SU-DHL-6 (cell line): ENCODE measurements around the gene FAM117A.

ENCODE experiments used
- H2AFZ ChIP-seq: fragments of 200-600 bp; sonication (generic); 2 replicates; pipeline ENCODE4 v1.6.1; 2014; ENCODE audit warnings: low read depth, mild to moderate bottlenecking, moderate library complexity, mixed read lengths, antibody characterized with exemption, low read length; ENCODE audit not compliant: severe bottlenecking
- H3F3A ChIP-seq: fragments of 200-600 bp; shearing (Covaris generic); 2 replicates; pipeline ENCODE4 v1.6.0; 2016; ENCODE audit warnings: antibody characterized with exemption, mild to moderate bottlenecking; ENCODE audit not compliant: insufficient read depth
- H3K27ac ChIP-seq: fragments of 200-600 bp; sonication (generic); 2 replicates; pipeline ENCODE4 v1.5.1; 2016; ENCODE audit warnings: low read depth, mild to moderate bottlenecking, low read length, moderate library complexity, mixed read lengths
- H3K27me3 ChIP-seq: fragments of 200-600 bp; sonication (generic), shearing (Covaris generic); 2 replicates; pipeline ENCODE4 v1.6.0; 2014; ENCODE audit warnings: mild to moderate bottlenecking, low read length
- H3K36me3 ChIP-seq: fragments of 200-600 bp; sonication (generic); 2 replicates; pipeline ENCODE4 v1.6.1; 2014; ENCODE audit warnings: mild to moderate bottlenecking, low read length, mixed read lengths
- H3K4me2 ChIP-seq: fragments of 300-600, 200-600 bp; shearing (Covaris generic), sonication (generic); 2 replicates; pipeline ENCODE4 v1.6.0; 2014; ENCODE audit warnings: low read length, low read depth, mild to moderate bottlenecking; ENCODE audit not compliant: poor library complexity, severe bottlenecking
- H3K4me3 ChIP-seq: fragments of 200-600 bp; sonication (generic); 2 replicates; pipeline ENCODE4 v1.5.1; 2014; ENCODE audit warnings: antibody characterized with exemption, low read length, mild to moderate bottlenecking, mixed read lengths; ENCODE audit not compliant: insufficient read depth, poor library complexity, severe bottlenecking
- H3K79me2 ChIP-seq: fragments of 200-600 bp; sonication (generic); 2 replicates; pipeline ENCODE4 v1.6.1; 2014; ENCODE audit warnings: mild to moderate bottlenecking, low read length, moderate library complexity; ENCODE audit not compliant: insufficient read depth
- H3K9ac ChIP-seq: fragments of 200-600 bp; sonication (generic); 2 replicates; pipeline ENCODE4 v1.7.0; 2014; ENCODE audit warnings: mild to moderate bottlenecking, low read length
- H3K9me2 ChIP-seq: fragments of 200-600 bp; sonication (generic); replicated peaks from 2 replicates; pipeline ENCODE4 v1.6.1; 2014; ENCODE audit warnings: low read length; ENCODE audit not compliant: insufficient read depth
- H3K9me3 ChIP-seq: fragments of 200-600 bp; sonication (generic); 2 replicates; pipeline ENCODE4 v1.6.1; 2014; ENCODE audit warnings: low read length, mixed read lengths; ENCODE audit not compliant: insufficient read depth
- H4K20me1 ChIP-seq: fragments of 200-600 bp; sonication (generic); 2 replicates; pipeline ENCODE4 v1.6.1; 2014; ENCODE audit warnings: low read depth, mild to moderate bottlenecking, antibody characterized with exemption, low read length, moderate library complexity, mixed read lengths
- EZH2phosphoT487 ChIP-seq: fragments of 200-600 bp; sonication (generic), shearing (Covaris generic); conservative IDR thresholded peaks from 2 replicates; pipeline ENCODE4 v1.6.1; 2018; ENCODE audit warnings: mild to moderate bottlenecking, antibody characterized with exemption, low read length, moderate library complexity, mixed read lengths
- TF ChIP-seq, protein P1 (sequence below): fragments of 200-600 bp; sonication (generic); IDR thresholded peaks from one replicate; pipeline ENCODE4 v1.5.1; 2017; ENCODE audit warnings: antibody characterized with exemption, mild to moderate bottlenecking, low read length, moderate library complexity; ENCODE audit not compliant: insufficient read depth, poor library complexity, severe bottlenecking

Gene FAM117A

GRCh38 chr17:49670002-49670401, 93.9 kb downstream of the FAM117A start:
- peaks cover 85% of the 10 kb centered on the region for H3K79me2 ChIP-seq
- H3K9me3 ChIP-seq = no peaks in the 10 kb centered on the region
- H3K9ac ChIP-seq = no peak overlapping the region
- H3K27ac ChIP-seq = no peak overlapping the region
- H4K20me1 ChIP-seq = peaks cover 23% of the 10 kb centered on the region
- H3K4me2 ChIP-seq = no peak overlapping the region
- H2AFZ ChIP-seq = no peak overlapping the region
- no peak for TF ChIP-seq EZH2phosphoT487
- TF ChIP-seq, protein P1, sequence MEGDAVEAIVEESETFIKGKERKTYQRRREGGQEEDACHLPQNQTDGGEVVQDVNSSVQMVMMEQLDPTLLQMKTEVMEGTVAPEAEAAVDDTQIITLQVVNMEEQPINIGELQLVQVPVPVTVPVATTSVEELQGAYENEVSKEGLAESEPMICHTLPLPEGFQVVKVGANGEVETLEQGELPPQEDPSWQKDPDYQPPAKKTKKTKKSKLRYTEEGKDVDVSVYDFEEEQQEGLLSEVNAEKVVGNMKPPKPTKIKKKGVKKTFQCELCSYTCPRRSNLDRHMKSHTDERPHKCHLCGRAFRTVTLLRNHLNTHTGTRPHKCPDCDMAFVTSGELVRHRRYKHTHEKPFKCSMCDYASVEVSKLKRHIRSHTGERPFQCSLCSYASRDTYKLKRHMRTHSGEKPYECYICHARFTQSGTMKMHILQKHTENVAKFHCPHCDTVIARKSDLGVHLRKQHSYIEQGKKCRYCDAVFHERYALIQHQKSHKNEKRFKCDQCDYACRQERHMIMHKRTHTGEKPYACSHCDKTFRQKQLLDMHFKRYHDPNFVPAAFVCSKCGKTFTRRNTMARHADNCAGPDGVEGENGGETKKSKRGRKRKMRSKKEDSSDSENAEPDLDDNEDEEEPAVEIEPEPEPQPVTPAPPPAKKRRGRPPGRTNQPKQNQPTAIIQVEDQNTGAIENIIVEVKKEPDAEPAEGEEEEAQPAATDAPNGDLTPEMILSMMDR = no peak
- H3F3A ChIP-seq = peaks cover 6% of the 10 kb centered on the region; the same call in 1 of the 2 replicates
- H3K9me2 ChIP-seq = no peaks in the 10 kb centered on the region
- no peaks in the 10 kb centered on the region for H3K27me3 ChIP-seq
- peaks cover 2% of the 10 kb centered on the region; the same call in 1 of the 2 replicates for H3K36me3 ChIP-seq
- H3K4me3 ChIP-seq = no peak overlapping the region

DNA sequence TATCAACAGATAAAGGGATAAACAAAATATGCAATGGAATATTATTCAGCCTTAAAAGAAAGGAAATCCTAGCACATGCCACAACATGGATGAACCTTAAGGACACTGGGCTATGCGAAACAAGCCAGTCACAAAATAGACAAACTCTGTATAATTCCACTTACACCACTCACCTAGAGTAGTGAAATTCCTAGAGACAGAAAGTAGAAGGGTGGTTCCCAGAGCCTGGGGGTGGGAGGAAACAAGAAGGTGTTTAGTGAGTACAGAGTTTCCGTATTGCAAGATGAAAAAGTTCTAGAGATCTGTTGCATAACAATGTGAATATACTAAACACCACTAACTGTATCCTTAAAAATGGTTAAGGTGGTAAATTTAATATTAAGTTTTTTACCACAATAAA, 96.1 kb downstream of the FAM117A start:
- peaks cover 24% of the 10 kb centered on the region for H4K20me1 ChIP-seq

DNA sequence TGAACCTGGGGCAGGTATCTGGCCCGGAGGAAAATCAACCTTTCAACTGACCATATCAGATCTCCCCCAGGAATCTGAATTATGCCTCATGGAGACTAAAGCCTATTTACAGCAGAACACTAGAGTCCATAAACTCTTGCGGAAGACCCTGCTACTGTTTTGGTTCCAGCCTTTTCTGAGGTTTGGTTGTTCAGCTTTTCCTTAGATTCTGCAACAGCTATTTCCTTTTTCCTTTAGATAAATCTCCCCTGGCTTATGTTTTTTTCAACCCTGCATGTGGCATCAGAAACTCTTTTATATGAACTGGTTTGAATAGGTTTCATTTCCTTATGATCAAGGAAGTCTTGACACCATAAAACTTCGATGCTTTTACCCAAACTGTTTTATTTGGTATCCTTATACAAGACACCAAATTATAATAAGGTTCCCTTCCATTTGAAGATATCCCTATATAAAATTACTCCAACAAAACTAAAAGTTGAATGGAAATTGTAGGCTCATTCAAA, 99.2 kb downstream of the FAM117A start:
- H3K27ac ChIP-seq = no peak overlapping the region
- TF ChIP-seq EZH2phosphoT487 = no peak
- TF ChIP-seq, protein P1 = no peak
- no peaks in the 10 kb centered on the region for H3K27me3 ChIP-seq
- no peaks in the 10 kb centered on the region for H3F3A ChIP-seq
- H3K9ac ChIP-seq = no peak overlapping the region
- H4K20me1 ChIP-seq = 0 out of 2 replicates have a peak, but pooled peaks cover 8% of the 10 kb centered on the region
- H3K9me3 ChIP-seq = no peaks in the 10 kb centered on the region
- H3K4me2 ChIP-seq = no peak overlapping the region
- no peak overlapping the region for H3K4me3 ChIP-seq
- no peaks in the 10 kb centered on the region for H3K36me3 ChIP-seq
- no peaks in the 10 kb centered on the region for H3K9me2 ChIP-seq
- H2AFZ ChIP-seq = no peak overlapping the region
- H3K79me2 ChIP-seq = peaks cover 73% of the 10 kb centered on the region

More for the DNA sequence above, 96.1 kb downstream of the FAM117A start:
- Histone ChIP-seq H3K27ac (no peak overlapping the region), H3K9me2 (no peaks in the 10 kb centered on the region), H3K27me3 (no peaks in the 10 kb centered on the region), H3K79me2 (peaks cover 85% of the 10 kb centered on the region), H3F3A (peaks cover 6% of the 10 kb centered on the region; the same call in 1 of the 2 replicates), H3K4me3 (no peak overlapping the region), H3K36me3 (no peaks in the 10 kb centered on the region), H3K9me3 (no peaks in the 10 kb centered on the region), H3K9ac (no peak overlapping the region), H2AFZ (no peak overlapping the region), H3K4me2 (no peak overlapping the region)
- TF ChIP-seq, protein P1 = no peak
- no peak for TF ChIP-seq EZH2phosphoT487
